GM18502 (cell line): ENCODE data around the gene CKAP5.

ENCODE experiments used
- ATAC-seq: cut with Tn5 transposase; IDR thresholded peaks from one replicate; pipeline ENCODE4 v1.9.1; 2021; ENCODE audit warnings: mild to moderate bottlenecking; ENCODE audit not compliant: unreplicated experiment, poor library complexity

CKAP5 gene

DNA sequence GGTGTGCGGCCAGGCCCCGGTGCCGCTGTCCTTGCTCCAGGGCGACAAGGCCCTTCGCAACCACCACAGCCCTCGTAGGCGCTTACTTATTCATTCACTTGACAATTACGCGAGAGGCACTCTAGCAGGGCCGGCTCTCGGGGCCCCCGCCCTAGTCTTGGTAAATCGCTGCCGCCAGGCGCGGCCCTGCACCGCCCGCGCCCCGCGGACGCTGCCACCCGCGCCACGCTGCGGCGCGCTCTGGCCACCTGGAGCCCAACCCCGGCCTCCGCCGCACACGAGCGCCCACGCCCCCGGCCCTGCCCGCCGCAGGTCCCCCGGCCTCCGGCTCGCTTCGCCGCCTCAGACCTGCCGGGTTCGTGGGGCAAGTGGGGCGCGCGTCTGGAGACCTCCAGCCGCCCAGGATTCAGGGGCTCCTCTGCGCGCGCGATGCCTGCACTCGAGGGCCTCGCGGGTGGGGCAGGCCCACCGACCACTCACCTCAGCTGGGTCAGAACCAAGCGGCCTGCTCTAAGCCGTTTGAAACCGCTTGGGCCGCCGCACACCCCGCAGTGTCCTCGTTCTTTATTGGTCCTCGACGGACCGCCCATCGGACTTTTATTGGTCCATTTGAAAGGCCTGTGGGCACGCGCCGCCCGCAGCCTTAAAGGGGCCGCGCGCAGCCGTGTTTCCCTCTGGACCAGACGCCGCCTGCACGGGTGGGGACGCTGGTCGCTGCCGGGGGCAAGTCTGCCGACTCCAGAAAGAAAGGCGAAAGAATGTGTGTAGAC is at the start of gene CKAP5:
Gene CKAP5 (minus strand): TSS at position 541 of the 770 bp plus-strand sequence. CDS start 25,049 bp downstream, outside the sequence.
- ATAC-seq: peak; percentile 94

GRCh38 chr11:46895821-46896220 is 49.7 kb upstream of the CKAP5 start:
- ATAC-seq: no peak

DNA sequence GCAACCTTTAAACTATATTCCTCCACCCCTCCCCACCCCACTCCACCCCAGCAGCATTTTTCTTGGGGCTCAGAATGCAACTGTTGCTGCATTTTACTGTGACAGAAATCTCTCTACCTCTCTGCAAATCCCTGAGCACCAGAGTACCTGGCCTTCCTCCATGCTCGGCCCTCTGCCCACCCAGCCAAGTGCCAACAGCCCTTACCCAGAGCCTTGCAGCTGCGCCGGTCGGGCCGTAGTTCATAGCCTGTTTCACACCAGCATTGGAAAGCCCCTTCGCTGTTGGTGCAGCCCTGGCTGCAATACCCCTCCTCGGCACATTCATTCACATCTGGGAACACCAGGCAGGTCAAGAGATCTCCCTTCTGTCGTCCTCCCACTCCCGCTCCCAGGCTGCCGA is 48.9 kb upstream of the CKAP5 start:
- no peak for ATAC-seq

DNA sequence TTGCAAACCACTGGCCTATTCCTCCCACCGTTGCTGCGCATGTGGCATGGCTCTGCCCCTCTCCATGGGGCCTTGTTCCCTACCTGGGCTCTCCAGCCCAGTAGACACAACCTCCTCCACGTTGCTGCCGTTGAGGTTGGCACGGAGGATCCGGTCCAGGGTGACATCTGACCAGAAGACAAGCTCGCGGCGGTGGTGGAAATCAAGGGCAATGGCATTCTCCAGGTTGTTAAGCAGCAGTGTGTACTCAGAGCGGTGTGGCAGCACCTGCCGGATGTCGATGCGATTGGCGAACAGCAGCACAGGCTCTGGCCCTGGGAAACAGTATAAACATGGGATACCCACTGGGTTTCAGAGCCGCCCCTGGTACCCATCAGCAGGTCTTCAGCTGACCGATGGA is 48.4 kb upstream of the CKAP5 start:
- no peak for ATAC-seq

- no peak for ATAC-seq
These were observed 46.8 kb upstream of the CKAP5 start for GRCh38 chr11:46892838-46893237.

GRCh38 chr11:46892109-46892508 is 46.0 kb upstream of the CKAP5 start:
- ATAC-seq: no peak

DNA sequence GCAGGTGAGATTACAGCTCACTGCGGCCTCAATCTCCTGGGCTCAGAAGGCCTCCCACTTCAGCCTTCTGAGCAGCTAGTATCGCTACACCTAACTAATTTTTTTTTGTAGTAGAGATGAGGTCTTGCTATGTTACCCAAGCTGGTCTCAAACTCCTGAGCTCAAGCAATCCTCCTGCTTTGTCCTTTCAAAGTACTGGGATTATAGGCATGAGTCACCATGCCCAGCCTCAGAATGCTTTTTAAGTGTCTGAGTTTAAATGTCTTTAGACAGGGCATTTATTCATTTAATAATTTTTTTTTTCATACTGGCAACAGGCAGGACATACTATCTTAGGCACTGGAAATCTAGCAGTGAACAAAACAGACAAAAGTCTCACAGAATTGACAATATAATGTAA is 44.6 kb upstream of the CKAP5 start:
- ATAC-seq: no peak

GRCh38 chr11:46889689-46890475 is 43.8 kb upstream of the CKAP5 start:
- no peak for ATAC-seq

DNA sequence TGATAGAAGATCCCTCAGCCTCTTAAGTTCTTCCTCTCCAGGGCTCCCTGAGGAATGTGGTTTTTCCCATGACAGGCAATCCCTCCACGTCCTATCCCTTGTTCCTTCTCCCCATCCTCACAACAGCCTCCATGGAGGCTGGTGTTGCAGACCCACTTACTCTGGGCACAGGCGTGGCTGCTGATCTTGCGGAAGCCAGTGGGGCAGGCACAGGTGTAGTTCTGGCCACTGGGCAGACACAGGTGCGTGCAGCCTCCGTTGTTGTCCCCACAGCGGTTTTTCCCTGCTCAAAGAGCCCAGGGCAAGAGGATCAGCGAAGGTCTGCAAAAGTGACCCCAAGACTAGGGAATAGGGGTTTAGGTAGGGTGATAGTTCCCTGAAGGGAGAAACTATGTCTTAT is 43.2 kb upstream of the CKAP5 start:
- no peak for ATAC-seq

- no peak for ATAC-seq
These were observed 42.6 kb upstream of the CKAP5 start for GRCh38 chr11:46888636-46889035.

- no peak for ATAC-seq
These were observed 40.1 kb upstream of the CKAP5 start for GRCh38 chr11:46886211-46886610.

- no peak for ATAC-seq
These were observed 33.0 kb upstream of the CKAP5 start for GRCh38 chr11:46879056-46879585.

DNA sequence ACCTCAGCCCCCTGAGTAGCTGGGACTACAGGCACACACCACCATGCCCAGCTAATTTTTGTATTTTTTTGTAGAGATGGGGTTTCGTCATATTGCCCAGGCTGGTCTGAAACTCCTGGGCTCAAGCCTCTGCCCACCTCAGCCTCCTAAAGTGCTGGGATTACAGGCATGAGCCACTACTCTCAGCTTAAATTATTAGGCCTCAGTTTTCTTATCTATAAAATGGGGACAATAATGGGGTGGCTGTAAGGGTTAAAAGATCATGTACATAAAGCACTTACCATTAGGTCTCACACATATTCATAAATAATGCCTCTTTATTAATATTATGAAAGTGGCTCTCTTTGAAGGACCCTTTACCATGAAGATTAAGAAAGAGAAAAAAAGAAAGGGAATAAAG is 31.5 kb upstream of the CKAP5 start:
- no peak for ATAC-seq

DNA sequence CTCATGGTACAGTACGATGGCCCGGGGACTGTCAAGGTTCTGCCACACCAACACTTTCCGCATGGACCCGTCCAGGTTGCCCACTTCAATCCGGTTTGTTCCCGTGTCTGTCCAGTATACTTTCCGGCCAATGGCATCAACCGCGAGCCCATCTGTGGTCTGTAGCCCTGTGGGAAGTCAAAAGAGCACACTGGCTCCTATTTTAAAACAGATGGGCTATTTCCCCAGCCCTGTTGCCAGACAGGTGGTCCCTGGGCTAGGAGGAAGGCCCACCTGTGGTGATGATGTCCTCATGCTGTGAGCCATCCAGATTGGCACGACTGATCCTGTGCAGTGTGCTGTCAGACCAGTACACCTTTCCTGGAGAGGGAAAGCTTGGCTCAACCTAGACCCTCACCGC is 30.4 kb upstream of the CKAP5 start:
- no peak for ATAC-seq

DNA sequence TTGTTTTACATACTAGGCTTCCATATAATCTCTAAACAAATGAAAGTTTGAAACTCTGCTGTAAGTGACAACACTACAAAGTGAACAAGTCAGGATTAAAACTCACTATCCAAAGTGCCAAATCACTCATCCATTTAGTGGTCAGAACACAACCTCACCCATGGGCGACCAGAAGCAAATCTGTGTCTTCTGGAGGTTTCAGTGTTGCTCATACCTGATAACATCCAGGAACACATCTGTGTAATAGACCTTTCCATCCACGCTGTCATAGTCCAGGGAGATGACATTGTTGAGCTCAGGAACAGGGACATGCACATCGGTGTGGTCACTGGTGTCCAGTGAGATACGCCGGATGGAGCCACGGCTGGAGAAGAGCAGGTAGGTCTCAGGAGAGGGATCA is 28.5 kb upstream of the CKAP5 start:
- ATAC-seq: no peak

DNA sequence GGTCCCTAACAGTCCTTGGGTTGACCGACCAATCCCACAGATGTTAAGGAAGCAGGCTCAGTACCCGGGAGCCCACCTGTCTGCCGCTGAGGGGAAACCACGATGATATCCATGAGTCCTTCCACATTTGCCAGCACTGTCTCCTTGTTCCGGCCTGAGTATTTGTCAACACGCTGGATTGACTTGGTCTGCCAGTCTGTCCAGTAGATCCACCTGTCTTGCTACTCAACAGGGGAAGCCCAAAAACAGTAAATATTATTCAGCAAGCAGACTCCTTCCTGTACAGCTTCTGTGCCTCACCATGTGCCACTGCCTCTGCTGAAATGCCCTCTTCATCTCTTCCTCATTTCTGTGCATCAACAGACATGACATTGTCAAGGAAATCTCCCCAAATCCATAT is 22.8 kb upstream of the CKAP5 start:
- ATAC-seq: no peak

DNA sequence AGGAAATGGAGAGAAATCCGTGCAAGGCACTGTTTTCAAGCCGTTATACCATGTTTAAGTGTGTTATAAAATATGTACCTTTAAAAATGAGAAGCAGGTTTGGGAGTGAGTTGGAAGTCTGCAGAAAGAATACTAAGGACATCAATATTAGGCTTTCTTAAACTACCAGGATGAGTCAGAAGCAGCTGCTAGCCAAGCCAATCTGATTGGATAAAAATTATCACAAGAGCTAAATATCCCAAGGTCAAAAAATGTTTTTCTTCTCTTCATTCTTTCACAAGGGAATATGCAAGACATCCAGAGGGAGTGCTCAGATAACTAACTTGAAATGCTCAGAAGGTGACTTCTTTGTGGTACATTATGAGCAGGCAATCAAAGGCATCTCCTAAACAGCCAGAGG is 19.3 kb upstream of the CKAP5 start:
- ATAC-seq: no peak

DNA sequence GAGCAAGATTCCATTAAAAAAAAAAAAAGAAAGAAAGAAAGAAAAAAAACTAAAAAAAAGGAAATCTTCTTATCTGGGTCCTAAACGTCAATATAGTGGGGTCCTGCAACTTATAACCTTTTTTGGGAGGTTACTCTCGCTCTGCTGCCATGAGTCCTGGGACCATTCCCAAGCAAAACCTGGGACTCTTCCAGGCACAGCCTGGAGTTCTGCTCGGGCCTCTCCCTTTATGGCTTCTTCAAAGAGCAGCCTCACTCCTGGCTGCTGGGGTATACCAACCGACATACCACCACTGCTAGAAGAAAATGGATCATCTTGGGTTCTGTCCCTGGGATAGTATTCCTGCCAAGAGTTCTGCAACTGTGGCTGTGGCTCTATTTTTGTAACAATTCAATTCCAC is 14.1 kb upstream of the CKAP5 start:
- no peak for ATAC-seq

- ATAC-seq: no peak
These were observed 13.0 kb upstream of the CKAP5 start for GRCh38 chr11:46858920-46859546.

DNA sequence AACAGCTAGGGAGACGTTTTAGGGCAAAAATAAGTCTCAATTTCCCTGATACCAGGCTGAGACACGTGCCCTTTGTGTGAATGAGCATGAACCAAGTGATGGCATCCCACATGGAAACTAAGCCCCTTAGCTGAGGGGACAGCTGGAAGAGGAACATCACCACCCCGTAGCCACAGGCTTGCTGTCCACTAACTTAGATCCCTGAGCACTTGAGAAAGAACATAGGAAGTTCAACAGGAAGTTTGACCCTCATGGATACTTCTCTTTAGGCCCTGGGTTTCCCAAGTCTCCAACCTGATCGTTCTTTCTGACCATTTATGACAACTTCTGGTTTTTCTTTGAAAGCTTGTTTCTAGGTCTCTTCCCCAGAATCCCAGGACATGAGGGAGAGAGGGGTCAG is 11.6 kb upstream of the CKAP5 start:
- ATAC-seq: no peak
